Measurements from ENCODE around the gene SYNDIG1. TPM values are rescaled to one million over a fixed set of nuclear protein-coding genes. Genes with fewer than 3 reads are reported as not detected.

Gene SYNDIG1
- total RNA-seq, 2 donors from 2014 or later = 0.78 TPM; not detected in 1

DNA sequence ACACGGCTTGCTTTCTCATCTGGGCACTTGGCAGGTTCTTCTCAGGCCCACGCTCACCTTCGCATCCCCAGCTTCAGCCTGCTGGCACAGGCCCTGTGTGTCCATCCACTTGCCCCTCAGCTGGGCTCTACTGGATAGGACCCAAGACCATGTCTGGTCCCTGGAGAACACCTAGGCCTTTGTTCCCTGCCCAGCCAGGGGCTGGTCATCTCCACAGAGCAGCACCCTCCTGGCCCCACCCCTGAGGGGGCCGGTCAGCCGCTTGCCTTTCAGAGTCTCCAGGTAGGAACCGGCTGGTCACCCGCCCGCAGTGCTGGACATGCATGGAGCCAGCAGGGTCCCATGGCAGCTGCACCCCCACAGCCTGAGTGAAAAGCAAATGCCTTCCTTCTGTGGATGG, 191.2 kb downstream of the SYNDIG1 start:
- no peak for TF ChIP-seq POLR2A (IDR thresholded peaks at IDR 0.05)
- H3K4me3 ChIP-seq = no peak overlapping the region
- ATAC-seq = no peak
- WGBS, 2 donors = 88 to 92% methylated on average over 6 to 7 of the region's 8 CpGs
- no peak overlapping the region for H3K27ac ChIP-seq
- no peaks in the 10 kb centered on the region for H3K4me1 ChIP-seq
- intact Hi-C loops (cut with DNase I) = no loop called here
- H3K36me3 ChIP-seq (replicated peaks in 1 of 2; ENCODE audit: insufficient read depth in 1 of 2, low read depth in 2 of 2) = no peaks in the 10 kb centered on the region
- no peak for DNase-seq
- no peaks in the 10 kb centered on the region for H3K27me3 ChIP-seq
- H3K9me3 ChIP-seq = no peaks in the 10 kb centered on the region

DNA sequence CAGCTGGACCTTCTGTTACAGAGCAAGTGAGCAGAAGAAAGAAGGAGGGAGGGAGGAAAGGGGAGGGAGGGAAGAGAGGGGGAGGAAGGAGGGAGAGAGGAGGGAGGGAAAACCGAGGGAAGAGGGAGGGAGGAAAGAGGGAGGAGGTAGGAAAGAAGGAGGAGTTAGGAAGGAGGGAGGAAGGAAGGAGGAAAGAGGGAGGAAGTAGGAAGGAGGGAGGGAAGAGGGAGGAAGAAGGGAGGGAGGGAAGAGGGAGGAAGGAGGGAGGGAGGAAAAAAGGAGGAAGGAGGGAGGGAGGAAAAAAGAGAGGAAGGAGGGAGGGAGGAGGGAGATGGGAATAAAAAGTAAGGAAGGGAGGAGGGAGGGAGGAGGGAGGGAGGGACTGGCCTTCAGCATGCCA, 191.8 kb downstream of the SYNDIG1 start:
- TF ChIP-seq, protein P1, sequence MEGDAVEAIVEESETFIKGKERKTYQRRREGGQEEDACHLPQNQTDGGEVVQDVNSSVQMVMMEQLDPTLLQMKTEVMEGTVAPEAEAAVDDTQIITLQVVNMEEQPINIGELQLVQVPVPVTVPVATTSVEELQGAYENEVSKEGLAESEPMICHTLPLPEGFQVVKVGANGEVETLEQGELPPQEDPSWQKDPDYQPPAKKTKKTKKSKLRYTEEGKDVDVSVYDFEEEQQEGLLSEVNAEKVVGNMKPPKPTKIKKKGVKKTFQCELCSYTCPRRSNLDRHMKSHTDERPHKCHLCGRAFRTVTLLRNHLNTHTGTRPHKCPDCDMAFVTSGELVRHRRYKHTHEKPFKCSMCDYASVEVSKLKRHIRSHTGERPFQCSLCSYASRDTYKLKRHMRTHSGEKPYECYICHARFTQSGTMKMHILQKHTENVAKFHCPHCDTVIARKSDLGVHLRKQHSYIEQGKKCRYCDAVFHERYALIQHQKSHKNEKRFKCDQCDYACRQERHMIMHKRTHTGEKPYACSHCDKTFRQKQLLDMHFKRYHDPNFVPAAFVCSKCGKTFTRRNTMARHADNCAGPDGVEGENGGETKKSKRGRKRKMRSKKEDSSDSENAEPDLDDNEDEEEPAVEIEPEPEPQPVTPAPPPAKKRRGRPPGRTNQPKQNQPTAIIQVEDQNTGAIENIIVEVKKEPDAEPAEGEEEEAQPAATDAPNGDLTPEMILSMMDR (IDR thresholded peaks at IDR 0.05) = no peak
- TF ChIP-seq POLR2A (IDR thresholded peaks at IDR 0.05) = no peak
- H3K36me3 ChIP-seq (replicated peaks in 1 of 2; ENCODE audit: insufficient read depth in 1 of 2, low read depth in 2 of 2) = no peaks in the 10 kb centered on the region
- no peaks in the 10 kb centered on the region for H3K9me3 ChIP-seq
- no peak overlapping the region for H3K4me3 ChIP-seq
- DNase-seq = no peak
- ATAC-seq = no peak
- no peak overlapping the region for H3K27ac ChIP-seq
- no peaks in the 10 kb centered on the region for H3K27me3 ChIP-seq
- intact Hi-C loops (cut with DNase I) = no loop called here
- H3K4me1 ChIP-seq = no peaks in the 10 kb centered on the region
- WGBS, 2 donors = 50% methylated on average over 1 of the region's 1 CpG

DNA sequence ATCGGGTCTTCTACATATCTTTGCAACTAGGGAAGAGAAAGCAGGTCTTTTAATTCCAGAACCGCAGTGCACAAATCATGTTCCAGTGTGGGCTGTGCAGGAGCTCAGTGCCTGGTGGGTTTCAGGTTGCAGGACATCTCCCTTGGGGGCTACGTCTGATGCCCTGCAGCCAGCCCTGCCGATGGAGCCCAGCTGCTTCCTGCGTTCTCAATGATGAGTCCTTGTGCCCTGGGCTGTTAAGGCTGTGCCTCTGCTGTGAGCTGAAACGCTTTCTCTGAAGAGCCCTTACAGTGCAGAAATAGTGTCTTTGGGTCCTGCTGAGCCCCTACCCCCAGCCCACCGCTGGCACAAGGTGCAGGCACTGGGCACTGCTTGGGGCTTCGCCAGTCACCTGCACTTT, 192.9 kb downstream of the SYNDIG1 start:
- H3K27me3 ChIP-seq = no peaks in the 10 kb centered on the region
- TF ChIP-seq POLR2A (IDR thresholded peaks at IDR 0.05) = no peak
- TF ChIP-seq, protein P1 (IDR thresholded peaks at IDR 0.05) = no peak
- H3K9me3 ChIP-seq = no peaks in the 10 kb centered on the region
- ATAC-seq = no peak
- no peak overlapping the region for H3K4me3 ChIP-seq
- no peaks in the 10 kb centered on the region for H3K4me1 ChIP-seq
- WGBS, 2 donors = 68 to 76% methylated on average over 8 of the region's 8 CpGs
- no peaks in the 10 kb centered on the region for H3K36me3 ChIP-seq (replicated peaks in 1 of 2; ENCODE audit: insufficient read depth in 1 of 2, low read depth in 2 of 2)
- no peak overlapping the region for H3K27ac ChIP-seq
- DNase-seq = no peak
- intact Hi-C loops (cut with DNase I) = no loop called here

DNA sequence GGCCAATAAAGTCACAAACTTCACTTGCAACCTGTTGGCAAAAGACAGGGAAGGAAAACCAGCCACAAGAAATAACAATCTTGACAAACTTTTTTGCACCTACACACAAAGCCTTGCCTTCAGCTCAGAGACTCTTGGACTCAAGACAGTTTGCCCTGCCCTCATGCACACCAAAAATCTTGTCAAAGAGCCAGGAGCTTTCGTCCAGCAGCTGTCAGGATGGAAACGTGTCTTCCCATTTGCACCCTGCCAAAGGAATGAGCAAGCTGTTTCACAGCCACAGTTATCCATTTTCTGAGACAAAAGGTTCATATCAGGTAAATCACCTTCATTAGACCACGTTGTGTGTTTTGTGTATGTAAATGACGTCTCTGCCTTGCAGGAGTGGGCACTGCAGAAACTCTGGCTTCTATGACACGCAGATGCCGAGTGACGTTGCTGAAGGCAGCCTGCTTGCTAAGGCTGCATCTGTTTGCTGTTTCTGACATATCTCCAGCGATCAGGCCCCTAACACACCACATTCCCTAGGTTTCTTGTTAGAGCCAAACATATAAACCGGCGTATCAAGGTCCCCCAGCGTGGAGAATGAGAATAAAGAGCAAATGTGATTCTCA, 193.4 kb downstream of the SYNDIG1 start:
- 48 to 56% methylated on average over 10 to 11 of the region's 11 CpGs for WGBS, 2 donors
- Histone ChIP-seq H3K27me3 (no peaks in the 10 kb centered on the region), H3K36me3 (replicated peaks in 1 of 2; ENCODE audit: insufficient read depth in 1 of 2, low read depth in 2 of 2) (no peaks in the 10 kb centered on the region), H3K4me3 (no peak overlapping the region), H3K27ac (no peak overlapping the region), H3K9me3 (no peaks in the 10 kb centered on the region), H3K4me1 (no peaks in the 10 kb centered on the region)
- no peak for DNase-seq
- intact Hi-C loops (cut with DNase I) = no loop called here
- ATAC-seq = no peak
- TF ChIP-seq POLR2A (IDR thresholded peaks at IDR 0.05) = no peak
- TF ChIP-seq, protein P1 (IDR thresholded peaks at IDR 0.05) = no peak

GRCh38 chr20:24663496-24663895, 194.1 kb downstream of the SYNDIG1 start:
- Histone ChIP-seq H3K27me3 (no peaks in the 10 kb centered on the region), H3K4me1 (no peaks in the 10 kb centered on the region), H3K27ac (no peak overlapping the region), H3K4me3 (no peak overlapping the region), H3K9me3 (no peaks in the 10 kb centered on the region), H3K36me3 (replicated peaks in 1 of 2; ENCODE audit: insufficient read depth in 1 of 2, low read depth in 2 of 2) (no peaks in the 10 kb centered on the region)
- DNase-seq (no peak), ATAC-seq (no peak)
- intact Hi-C loops (cut with DNase I) = no loop called here
- WGBS, 2 donors = 87% methylated on average over 6 of the region's 6 CpGs; no CpG with 5 or more reads in 1 of the 2 donors
- TF ChIP-seq, protein P1 (IDR thresholded peaks at IDR 0.05) = no peak
- no peak for TF ChIP-seq POLR2A (IDR thresholded peaks at IDR 0.05)

Data from body of pancreas (tissue), 4 donors.